H9 (cell line): ENCODE measurements around the gene TMEM106B. TPM values are rescaled to one million over a fixed set of nuclear protein-coding genes. Genes with fewer than 3 reads are reported as not detected.
"Not testable (repeated sequence)": the region's sequence is repeated elsewhere in the genome, so short reads cannot be mapped to it uniquely, and the experiment has no call there.

ENCODE experiments used
- DNase-seq: peaks from one replicate; pipeline ENCODE4 v3.0.0-alpha.2; 2017
- H2AFZ ChIP-seq: one replicate; pipeline ENCODE4 v1.6.1; 2013; ENCODE audit warnings: mild to moderate bottlenecking, low read length, control low read depth, moderate library complexity
- H2AK5ac ChIP-seq: 2 replicates; pipeline ENCODE4 v1.6.1; 2013; ENCODE audit warnings: low read length, control low read depth, mixed read lengths; ENCODE audit not compliant: insufficient read length
- H2BK120ac ChIP-seq: one replicate; pipeline ENCODE4 v1.6.1; 2013; ENCODE audit warnings: low read depth, mild to moderate bottlenecking, low read length, control low read depth, inconsistent platforms; ENCODE audit not compliant: poor library complexity, severe bottlenecking
- H2BK12ac ChIP-seq: 2 replicates; pipeline ENCODE4 v1.6.1; 2013; ENCODE audit warnings: low read length, control low read depth, mixed read lengths, low read depth; ENCODE audit not compliant: insufficient read length
- H2BK15ac ChIP-seq: 2 replicates; pipeline ENCODE4 v1.6.1; 2013; ENCODE audit warnings: low read depth, low read length, control low read depth
- H2BK20ac ChIP-seq: one replicate; pipeline ENCODE4 v1.6.1; 2013; ENCODE audit warnings: low read depth, mild to moderate bottlenecking, low read length, control low read depth, inconsistent platforms; ENCODE audit not compliant: poor library complexity, severe bottlenecking
- H2BK5ac ChIP-seq: 2 replicates; pipeline ENCODE4 v1.6.1; 2013; ENCODE audit warnings: low read length, control low read depth, mixed read lengths; ENCODE audit not compliant: insufficient read length
- H3K14ac ChIP-seq: 2 replicates; pipeline ENCODE4 v1.6.1; 2013; ENCODE audit warnings: low read length, control low read depth; ENCODE audit not compliant: insufficient read depth
- H3K18ac ChIP-seq: 2 replicates; pipeline ENCODE4 v1.6.1; 2013; ENCODE audit warnings: low read depth, mild to moderate bottlenecking, mixed read lengths, low read length, control low read depth; ENCODE audit not compliant: insufficient read length
- H3K23ac ChIP-seq: 2 replicates; pipeline ENCODE4 v1.6.1; 2013; ENCODE audit warnings: low read length, control low read depth, mixed read lengths, low read depth; ENCODE audit not compliant: insufficient read length
- H3K23me2 ChIP-seq: 2 replicates; pipeline ENCODE4 v1.6.1; 2013; ENCODE audit warnings: low read depth, mild to moderate bottlenecking, mixed read lengths, low read length, control low read depth; ENCODE audit not compliant: insufficient read length, poor library complexity, severe bottlenecking
- H3K27ac ChIP-seq: 2 replicates; pipeline ENCODE4 v1.5.1; 2013; ENCODE audit warnings: low read length, control low read depth, mixed read lengths, low read depth; ENCODE audit not compliant: insufficient read length
- H3K27me3 ChIP-seq: 2 replicates; pipeline ENCODE4 v1.6.1; 2013; ENCODE audit warnings: low read length, control low read depth, inconsistent platforms; ENCODE audit not compliant: insufficient read depth
- H3K4ac ChIP-seq: 2 replicates; pipeline ENCODE4 v1.6.1; 2013; ENCODE audit warnings: low read depth, mild to moderate bottlenecking, control low read depth, inconsistent platforms, low read length, moderate library complexity
- H3K4me1 ChIP-seq: 2 replicates; pipeline ENCODE4 v1.6.1; 2013; ENCODE audit warnings: low read length, control low read depth, inconsistent platforms; ENCODE audit not compliant: insufficient read depth
- H3K4me2 ChIP-seq: 2 replicates; pipeline ENCODE4 v1.6.1; 2013; ENCODE audit warnings: low read length, control low read depth, mixed read lengths; ENCODE audit not compliant: insufficient read length, insufficient read depth
- H3K56ac ChIP-seq: 2 replicates; pipeline ENCODE4 v1.6.1; 2013; ENCODE audit warnings: low read depth, mild to moderate bottlenecking, mixed read lengths, low read length, control low read depth; ENCODE audit not compliant: insufficient read length
- H3K79me1 ChIP-seq: 2 replicates; pipeline ENCODE4 v1.6.1; 2013; ENCODE audit warnings: low read depth, mild to moderate bottlenecking, moderate library complexity, low read length, control low read depth, inconsistent platforms; ENCODE audit not compliant: insufficient read depth, poor library complexity, severe bottlenecking
- H3K79me2 ChIP-seq: 2 replicates; pipeline ENCODE4 v1.6.1; 2013; ENCODE audit warnings: low read length, control low read depth, inconsistent platforms; ENCODE audit not compliant: insufficient read depth
- H3K9ac ChIP-seq: 2 replicates; pipeline ENCODE4 v1.6.1; 2013; ENCODE audit warnings: low read length, control low read depth, mixed read lengths; ENCODE audit not compliant: insufficient read length; ENCODE audit errors: extremely low read depth
- H3K9me3 ChIP-seq: one replicate; pipeline ENCODE4 v1.6.1; 2013; ENCODE audit warnings: low read depth, low read length, inconsistent platforms; ENCODE audit not compliant: control insufficient read depth
- H3T11ph ChIP-seq: one replicate; pipeline ENCODE4 v1.6.1; 2013; ENCODE audit warnings: mild to moderate bottlenecking, low read length, control low read depth, inconsistent platforms
- H4K20me1 ChIP-seq: one replicate; pipeline ENCODE4 v1.6.1; 2013; ENCODE audit not compliant: control insufficient read depth, insufficient read length, insufficient read depth
- H4K5ac ChIP-seq: 2 replicates; pipeline ENCODE4 v1.6.1; 2013; ENCODE audit warnings: low read depth, mild to moderate bottlenecking, mixed read lengths, low read length, control low read depth; ENCODE audit not compliant: insufficient read length
- H4K8ac ChIP-seq: replicated peaks from 2 replicates; pipeline ENCODE4 v1.6.1; 2013; ENCODE audit warnings: low read length, control low read depth, mixed read lengths, low read depth; ENCODE audit not compliant: insufficient read length
- H4K91ac ChIP-seq: 2 replicates; pipeline ENCODE4 v1.6.1; 2013; ENCODE audit warnings: low read depth, mild to moderate bottlenecking, moderate library complexity, mixed read lengths, low read length, control low read depth; ENCODE audit not compliant: insufficient read length
- H3K27ac Mint-ChIP-seq, 3 experiments: 2 replicates in 2 of 3; 3 replicates in 1 of 3; pipeline ENCODE4 v1.8.0; 2020 to 2021; ENCODE audit warnings: mixed read lengths in 3 of 3, mild to moderate bottlenecking in 1 of 3, moderate library complexity in 1 of 3
- H3K27me3 Mint-ChIP-seq: 2 replicates; pipeline ENCODE4 v1.8.0; 2021; ENCODE audit warnings: low read depth, mild to moderate bottlenecking, moderate library complexity, mixed read lengths
- H3K36me3 Mint-ChIP-seq, 3 experiments: 2 replicates in 2 of 3; 3 replicates in 1 of 3; pipeline ENCODE4 v1.8.0; 2020 to 2021; ENCODE audit warnings: low read depth in 3 of 3, mixed read lengths in 3 of 3; ENCODE audit not compliant: insufficient read depth in 1 of 3
- H3K4me1 Mint-ChIP-seq, 2 experiments: 2 replicates each; pipeline ENCODE4 v1.8.0; 2020; ENCODE audit warnings: mixed read lengths in 2 of 2
- H3K4me3 Mint-ChIP-seq, 2 experiments: 2 replicates in 1 of 2; 3 replicates in 1 of 2; pipeline ENCODE4 v1.8.0; 2020 to 2021; ENCODE audit warnings: mild to moderate bottlenecking in 2 of 2, mixed read lengths in 2 of 2, moderate library complexity in 1 of 2
- H3K9me3 Mint-ChIP-seq, 2 experiments: 2 replicates in 1 of 2; 3 replicates in 1 of 2; pipeline ENCODE4 v1.8.0; 2020; ENCODE audit warnings: mild to moderate bottlenecking in 2 of 2, mixed read lengths in 2 of 2, moderate library complexity in 1 of 2
- WGBS: extraction: QIAGEN DNeasy Blood & Tissue Kit; methylation state at CpG from one replicate; pipeline ENCODE4 v1.1.7; 2013; ENCODE audit warnings: missing lambda C conversion rate, low lambda C conversion rate, mixed read lengths; ENCODE audit not compliant: insufficient read length; ENCODE audit errors: extremely low coverage; 5-methylcytosine and 5-hydroxymethylcytosine counted together
- total RNA-seq: library from RNA; stranded (reverse); gene quantifications from 2 replicates; pipeline ENCODE4 v1.2.1, GENCODE V29; 2021
- TF ChIP-seq, protein P1 (sequence below): fragments of 200-600 bp; sonication (generic); conservative IDR thresholded peaks from 3 replicates; pipeline ENCODE4 v1.8.0; 2021; ENCODE audit warnings: antibody characterized with exemption, mild to moderate bottlenecking

TMEM106B gene
- total RNA-seq, 1 experiment from 2014 or later: 28.4 TPM

DNA sequence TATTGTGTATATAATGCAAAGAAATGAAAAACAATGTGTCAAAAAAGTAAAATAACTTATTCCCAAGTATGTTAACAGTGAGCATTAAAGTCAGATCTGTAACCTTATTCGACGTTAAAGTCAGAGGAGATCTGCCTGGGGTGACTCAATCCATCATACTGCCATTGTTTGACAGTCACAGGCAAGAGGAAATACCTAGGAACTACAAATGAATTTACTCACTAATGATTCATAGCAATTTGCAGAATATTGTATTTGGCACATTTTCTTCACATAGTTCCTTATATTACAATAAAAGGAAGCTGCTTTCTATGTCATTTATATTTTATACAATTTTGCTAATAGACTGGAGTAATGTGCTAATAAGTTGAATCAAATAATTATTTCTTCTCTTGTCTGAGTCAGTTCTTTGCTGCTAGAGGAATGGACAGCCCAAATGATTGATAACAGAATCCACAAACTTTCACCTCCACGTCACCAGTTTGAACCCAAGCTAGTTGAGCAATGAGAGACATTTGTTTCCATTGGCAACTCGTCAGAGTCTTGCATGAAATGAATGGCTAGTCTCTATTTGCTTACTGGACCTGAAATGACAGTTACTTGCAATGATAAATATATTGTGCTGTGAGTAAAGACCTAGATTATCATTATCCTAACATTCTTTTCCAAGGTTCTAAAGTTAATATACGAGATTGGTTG is 48.5 kb upstream of the TMEM106B start:
- no peaks in the 10 kb centered on the region for H3K4me1 ChIP-seq
- H2BK5ac ChIP-seq: no peak overlapping the region
- Mint-ChIP-seq H3K36me3 (peaks cover 0 to 13% (median 3%) of the 10 kb centered on the region in 3 experiments; a peak in 4 of 7 replicates), H3K9me3 (peaks cover 0 to 10% of the 10 kb centered on the region in 2 experiments; a peak in 3 of 5 replicates), H3K27me3 (no peaks in the 10 kb centered on the region), H3K27ac (no peak overlapping the region), H3K4me3 (no peak overlapping the region), H3K4me1 (no peaks in the 10 kb centered on the region)
- H3K9me3 ChIP-seq: no peaks in the 10 kb centered on the region
- no peak overlapping the region for H2BK12ac ChIP-seq
- WGBS: no CpG with 5 or more reads among the region's 5 CpGs
- H3K27ac ChIP-seq: no peak overlapping the region
- no peaks in the 10 kb centered on the region for H4K20me1 ChIP-seq
- H3K23ac ChIP-seq: no peak overlapping the region
- H4K5ac ChIP-seq: no peak overlapping the region
- H3T11ph ChIP-seq: no peak overlapping the region
- H4K91ac ChIP-seq: no peak overlapping the region
- no peaks in the 10 kb centered on the region for H3K79me1 ChIP-seq
- H3K9ac ChIP-seq: no peak overlapping the region
- H3K27me3 ChIP-seq: no peaks in the 10 kb centered on the region
- no peak overlapping the region for H2BK15ac ChIP-seq
- H2AFZ ChIP-seq: no peak overlapping the region
- no peak overlapping the region for H2BK120ac ChIP-seq
- no peak overlapping the region for H2BK20ac ChIP-seq
- H4K8ac ChIP-seq: no peak overlapping the region
- no peak overlapping the region for H3K4ac ChIP-seq
- H3K79me2 ChIP-seq: no peaks in the 10 kb centered on the region
- no peak overlapping the region for H3K18ac ChIP-seq
- H3K4me2 ChIP-seq: no peak overlapping the region
- H2AK5ac ChIP-seq: no peak overlapping the region
- no peak overlapping the region for H3K14ac ChIP-seq
- H3K56ac ChIP-seq: no peak overlapping the region
- H3K23me2 ChIP-seq: no peaks in the 10 kb centered on the region
- no peak for DNase-seq
- TF ChIP-seq, protein P1, sequence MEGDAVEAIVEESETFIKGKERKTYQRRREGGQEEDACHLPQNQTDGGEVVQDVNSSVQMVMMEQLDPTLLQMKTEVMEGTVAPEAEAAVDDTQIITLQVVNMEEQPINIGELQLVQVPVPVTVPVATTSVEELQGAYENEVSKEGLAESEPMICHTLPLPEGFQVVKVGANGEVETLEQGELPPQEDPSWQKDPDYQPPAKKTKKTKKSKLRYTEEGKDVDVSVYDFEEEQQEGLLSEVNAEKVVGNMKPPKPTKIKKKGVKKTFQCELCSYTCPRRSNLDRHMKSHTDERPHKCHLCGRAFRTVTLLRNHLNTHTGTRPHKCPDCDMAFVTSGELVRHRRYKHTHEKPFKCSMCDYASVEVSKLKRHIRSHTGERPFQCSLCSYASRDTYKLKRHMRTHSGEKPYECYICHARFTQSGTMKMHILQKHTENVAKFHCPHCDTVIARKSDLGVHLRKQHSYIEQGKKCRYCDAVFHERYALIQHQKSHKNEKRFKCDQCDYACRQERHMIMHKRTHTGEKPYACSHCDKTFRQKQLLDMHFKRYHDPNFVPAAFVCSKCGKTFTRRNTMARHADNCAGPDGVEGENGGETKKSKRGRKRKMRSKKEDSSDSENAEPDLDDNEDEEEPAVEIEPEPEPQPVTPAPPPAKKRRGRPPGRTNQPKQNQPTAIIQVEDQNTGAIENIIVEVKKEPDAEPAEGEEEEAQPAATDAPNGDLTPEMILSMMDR: no peak

DNA sequence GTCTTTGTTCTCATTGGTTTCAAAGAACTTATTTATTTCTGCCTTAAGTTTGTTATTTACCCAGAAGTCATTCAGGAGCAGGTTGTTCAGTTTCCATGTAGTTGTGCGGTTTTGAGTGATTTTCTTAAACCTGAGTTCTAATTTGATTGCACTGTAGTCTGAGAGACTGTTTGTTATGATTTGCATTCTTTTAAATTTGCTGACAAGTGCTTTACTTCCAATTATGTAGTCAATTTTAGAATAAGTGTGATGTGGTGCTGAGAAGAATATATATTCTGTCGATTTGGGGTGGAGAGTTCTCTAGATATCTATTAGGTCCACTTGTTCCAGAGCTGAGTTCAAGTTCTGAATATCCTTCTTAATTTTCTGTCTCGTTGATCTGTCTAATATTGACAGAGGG is 43.0 kb upstream of the TMEM106B start:
- not testable (repeated sequence) for H4K91ac ChIP-seq, H2AFZ ChIP-seq, H4K8ac ChIP-seq, H3K4me1 ChIP-seq, H3K4me3 Mint-ChIP-seq, H3K79me2 ChIP-seq, DNase-seq, H3K23ac ChIP-seq, H3K23me2 ChIP-seq, H3K4ac ChIP-seq, H3T11ph ChIP-seq, H3K27ac ChIP-seq, H3K27me3 Mint-ChIP-seq, H2BK15ac ChIP-seq, H2BK5ac ChIP-seq, H3K79me1 ChIP-seq, H2AK5ac ChIP-seq, H3K56ac ChIP-seq, H3K27me3 ChIP-seq, H3K14ac ChIP-seq, H3K18ac ChIP-seq, H2BK120ac ChIP-seq, H4K5ac ChIP-seq, H3K9me3 ChIP-seq, H4K20me1 ChIP-seq, H2BK20ac ChIP-seq, H3K4me1 Mint-ChIP-seq, H3K9ac ChIP-seq, H3K27ac Mint-ChIP-seq, H3K4me2 ChIP-seq, H2BK12ac ChIP-seq
- peaks cover 10 to 25% of the 10 kb centered on the region in 2 experiments for H3K9me3 Mint-ChIP-seq
- H3K36me3 Mint-ChIP-seq: peaks cover 2 to 29% (median 6%) of the 10 kb centered on the region in 3 experiments; a peak in 5 of 7 replicates
- WGBS: no CpG with 5 or more reads among the region's 3 CpGs
